AG04450 (cell line): ENCODE results near the gene SNRPN. TPM values are rescaled to one million over a fixed set of nuclear protein-coding genes. Genes with fewer than 3 reads are reported as not detected.
"Not testable (repeated sequence)": the region's sequence is repeated elsewhere in the genome, so short reads cannot be mapped to it uniquely, and the experiment has no call there.

Source experiments
- CTCF ChIA-PET: fragments of 300-600, 350-600 bp; formaldehyde crosslinking; extraction: SDS; loops from one replicate; lab custom pipeline; 2022; ENCODE audit warnings: antibody characterized with exemption, inconsistent platforms; lab: Charles Lee
- POLR2A ChIA-PET: fragments of 350-600 bp; formaldehyde crosslinking; extraction: SDS; loops from one replicate; lab custom pipeline; 2021; ENCODE audit warnings: antibody characterized with exemption, inconsistent platforms; lab: Yijun Ruan, JAX
- DNase-seq: peaks from one replicate; pipeline ENCODE4 v3.0.0-alpha.2; 2011; ENCODE audit warnings: low read depth, low spot score
- H3K27ac ChIP-seq: one replicate; pipeline ENCODE4 v1.5.1; 2012; ENCODE audit warnings: low read depth, low read length, control low read depth
- H3K27me3 ChIP-seq: one replicate; pipeline ENCODE4 v1.6.0; 2012; ENCODE audit warnings: low read length; ENCODE audit not compliant: control insufficient read depth, insufficient read depth
- H3K4me3 ChIP-seq: 2 replicates; pipeline ENCODE4 v1.5.1; 2011; ENCODE audit warnings: mild to moderate bottlenecking, low read depth, low read length, control low read depth
- H3K9me3 ChIP-seq: 2 replicates; pipeline ENCODE4 v1.5.1; 2012; ENCODE audit warnings: low read length; ENCODE audit not compliant: control insufficient read depth, insufficient read depth
- polyA plus RNA-seq: library from polyadenylated mRNA; depleted of rRNA; stranded (reverse); fragments of >200 nt; gene quantifications from 2 replicates; pipeline ENCODE4 v1.2.3, GENCODE V29; 2011
- TF ChIP-seq, protein P1 (sequence below): IDR thresholded peaks from 2 replicates; pipeline ENCODE4 v1.5.1; 2011; ENCODE audit warnings: low read depth, low read length, control low read depth, inconsistent platforms

SNRPN gene
- polyA plus RNA-seq, 1 experiment = 282 TPM

- CTCF ChIA-PET = no interaction called here
- TF ChIP-seq, protein P1, sequence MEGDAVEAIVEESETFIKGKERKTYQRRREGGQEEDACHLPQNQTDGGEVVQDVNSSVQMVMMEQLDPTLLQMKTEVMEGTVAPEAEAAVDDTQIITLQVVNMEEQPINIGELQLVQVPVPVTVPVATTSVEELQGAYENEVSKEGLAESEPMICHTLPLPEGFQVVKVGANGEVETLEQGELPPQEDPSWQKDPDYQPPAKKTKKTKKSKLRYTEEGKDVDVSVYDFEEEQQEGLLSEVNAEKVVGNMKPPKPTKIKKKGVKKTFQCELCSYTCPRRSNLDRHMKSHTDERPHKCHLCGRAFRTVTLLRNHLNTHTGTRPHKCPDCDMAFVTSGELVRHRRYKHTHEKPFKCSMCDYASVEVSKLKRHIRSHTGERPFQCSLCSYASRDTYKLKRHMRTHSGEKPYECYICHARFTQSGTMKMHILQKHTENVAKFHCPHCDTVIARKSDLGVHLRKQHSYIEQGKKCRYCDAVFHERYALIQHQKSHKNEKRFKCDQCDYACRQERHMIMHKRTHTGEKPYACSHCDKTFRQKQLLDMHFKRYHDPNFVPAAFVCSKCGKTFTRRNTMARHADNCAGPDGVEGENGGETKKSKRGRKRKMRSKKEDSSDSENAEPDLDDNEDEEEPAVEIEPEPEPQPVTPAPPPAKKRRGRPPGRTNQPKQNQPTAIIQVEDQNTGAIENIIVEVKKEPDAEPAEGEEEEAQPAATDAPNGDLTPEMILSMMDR = no peak
- POLR2A ChIA-PET = no interaction called here
- DNase-seq = no peak
- Histone ChIP-seq H3K27me3 (no peaks in the 10 kb centered on the region), H3K27ac (no peak overlapping the region), H3K4me3 (no peak overlapping the region), H3K9me3 (no peaks in the 10 kb centered on the region; the same call in 1 of the 2 replicates)
Observed at GRCh38 chr15:24966364-24967103, 11.7 kb downstream of the SNRPN start.

- no peaks in the 10 kb centered on the region; the same call in 1 of the 2 replicates for H3K9me3 ChIP-seq
- TF ChIP-seq, protein P1 = no peak
- H3K27ac ChIP-seq = no peak overlapping the region
- H3K27me3 ChIP-seq = no peaks in the 10 kb centered on the region
- ChIA-PET POLR2A (no interaction called here), CTCF (no interaction called here)
- no peak for DNase-seq
- H3K4me3 ChIP-seq = no peak overlapping the region
Observed at GRCh38 chr15:24971052-24971451, 16.3 kb downstream of the SNRPN start.

- Histone ChIP-seq H3K9me3 (no peaks in the 10 kb centered on the region), H3K4me3 (no peak overlapping the region), H3K27ac (no peak overlapping the region), H3K27me3 (no peaks in the 10 kb centered on the region)
- CTCF ChIA-PET = no interaction called here
- POLR2A ChIA-PET = no interaction called here
- no peak for DNase-seq
- TF ChIP-seq, protein P1 = no peak
Observed at GRCh38 chr15:24971772-24972171, 17.0 kb downstream of the SNRPN start.

GRCh38 chr15:24972707-24973106 is 17.9 kb downstream of the SNRPN start:
- POLR2A ChIA-PET, H3K27me3 ChIP-seq, H3K27ac ChIP-seq, H3K4me3 ChIP-seq, H3K9me3 ChIP-seq, DNase-seq: not testable (repeated sequence)
- CTCF ChIA-PET = interaction anchor here (1.0 kb wide), 1 partner anchor 10 kb away, joined by 3 read pairs; no protein-coding TSS in a partner anchor

DNA sequence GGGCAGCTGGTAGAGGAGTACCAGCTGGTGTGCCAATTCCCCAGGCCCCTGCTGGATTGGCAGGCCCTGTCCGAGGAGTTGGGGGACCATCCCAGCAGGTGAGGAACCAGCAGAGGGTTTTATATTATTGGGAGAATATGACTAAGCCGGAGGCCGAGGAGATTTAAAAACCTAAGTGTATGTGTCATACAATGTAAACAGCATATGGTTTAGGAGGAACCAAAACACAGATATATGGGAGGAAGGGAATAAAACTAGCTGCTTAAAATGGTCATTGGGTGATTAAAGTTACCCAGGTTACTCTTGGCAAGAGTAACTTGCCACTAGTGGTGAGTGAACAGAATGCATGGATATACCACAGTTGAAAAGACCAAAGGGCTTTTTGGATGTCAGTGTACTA is 22.1 kb downstream of the SNRPN start:
- CTCF ChIA-PET = no interaction called here
- POLR2A ChIA-PET = no interaction called here
- Histone ChIP-seq H3K9me3 (peaks cover 5% of the 10 kb centered on the region; the same call in 1 of the 2 replicates), H3K4me3 (no peak overlapping the region), H3K27ac (peak overlapping the region; percentile 21), H3K27me3 (no peaks in the 10 kb centered on the region)
- no peak for DNase-seq
- TF ChIP-seq, protein P1 = no peak
